Measurements from ENCODE around the gene NPL.

DNA sequence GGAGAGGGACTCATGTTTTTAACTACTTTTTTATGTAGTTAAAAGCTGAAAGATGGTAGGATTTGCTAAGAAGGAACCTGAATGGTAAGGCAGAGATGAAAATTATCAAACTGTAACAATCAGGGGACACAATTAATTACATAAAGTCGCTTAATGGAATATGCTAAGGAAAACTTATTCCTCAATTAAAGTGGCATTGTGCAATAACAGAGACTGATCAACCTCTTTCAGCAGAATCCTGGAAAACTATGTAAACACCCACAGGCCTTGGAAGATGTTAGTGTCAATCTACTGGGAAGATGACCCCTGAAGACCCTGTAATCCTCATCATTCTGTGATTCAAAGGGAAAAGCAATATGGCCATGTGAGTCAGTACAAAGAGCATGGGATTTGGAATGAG lies 46.8 kb upstream of the NPL start:
- TF ChIP-seq, protein P1, sequence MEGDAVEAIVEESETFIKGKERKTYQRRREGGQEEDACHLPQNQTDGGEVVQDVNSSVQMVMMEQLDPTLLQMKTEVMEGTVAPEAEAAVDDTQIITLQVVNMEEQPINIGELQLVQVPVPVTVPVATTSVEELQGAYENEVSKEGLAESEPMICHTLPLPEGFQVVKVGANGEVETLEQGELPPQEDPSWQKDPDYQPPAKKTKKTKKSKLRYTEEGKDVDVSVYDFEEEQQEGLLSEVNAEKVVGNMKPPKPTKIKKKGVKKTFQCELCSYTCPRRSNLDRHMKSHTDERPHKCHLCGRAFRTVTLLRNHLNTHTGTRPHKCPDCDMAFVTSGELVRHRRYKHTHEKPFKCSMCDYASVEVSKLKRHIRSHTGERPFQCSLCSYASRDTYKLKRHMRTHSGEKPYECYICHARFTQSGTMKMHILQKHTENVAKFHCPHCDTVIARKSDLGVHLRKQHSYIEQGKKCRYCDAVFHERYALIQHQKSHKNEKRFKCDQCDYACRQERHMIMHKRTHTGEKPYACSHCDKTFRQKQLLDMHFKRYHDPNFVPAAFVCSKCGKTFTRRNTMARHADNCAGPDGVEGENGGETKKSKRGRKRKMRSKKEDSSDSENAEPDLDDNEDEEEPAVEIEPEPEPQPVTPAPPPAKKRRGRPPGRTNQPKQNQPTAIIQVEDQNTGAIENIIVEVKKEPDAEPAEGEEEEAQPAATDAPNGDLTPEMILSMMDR (IDR thresholded peaks at IDR 0.05; ENCODE audit: low read depth, low read length), result no peak
- TF ChIP-seq EZH2phosphoT487 (IDR thresholded peaks at IDR 0.05; ENCODE audit: low read depth), result no peak

Data from OCI-LY3 (cell line).